HG03432 (cell line): ENCODE results near the gene KLK3.

ENCODE experiments used
- ATAC-seq: cut with Tn5 transposase; IDR thresholded peaks from one replicate; pipeline ENCODE4 v1.9.1; 2021; ENCODE audit warnings: mild to moderate bottlenecking, moderate library complexity; ENCODE audit not compliant: unreplicated experiment

Gene KLK3

GRCh38 chr19:50859849-50860248 lies 5.1 kb downstream of the KLK3 start:
- ATAC-seq = no peak

- ATAC-seq = no peak
These were observed 6.3 kb downstream of the KLK3 start for GRCh38 chr19:50861010-50861409.

GRCh38 chr19:50861496-50862286 lies 7.0 kb downstream of the KLK3 start:
- no peak for ATAC-seq

GRCh38 chr19:50869479-50869878 lies 14.8 kb downstream of the KLK3 start:
- no peak for ATAC-seq

- no peak for ATAC-seq
These were observed 15.8 kb downstream of the KLK3 start for GRCh38 chr19:50870417-50871089.

GRCh38 chr19:50873056-50873455 lies 18.3 kb downstream of the KLK3 start, which contains the start of gene KLK2:
TSS of gene KLK2 (plus strand) at chr19:50873439. CDS start at chr19:50873474, 35 bp downstream.
- no peak for ATAC-seq

GRCh38 chr19:50874211-50874610 lies 19.5 kb downstream of the KLK3 start:
- no peak for ATAC-seq

- ATAC-seq = no peak
These were observed 21.2 kb downstream of the KLK3 start for GRCh38 chr19:50875795-50876422.

GRCh38 chr19:50876456-50876855 lies 21.7 kb downstream of the KLK3 start:
- ATAC-seq = no peak

GRCh38 chr19:50877338-50877737 lies 22.6 kb downstream of the KLK3 start:
- ATAC-seq = no peak

- ATAC-seq = no peak
These were observed 24.1 kb downstream of the KLK3 start for GRCh38 chr19:50878851-50879250.

GRCh38 chr19:50880241-50880640 lies 25.5 kb downstream of the KLK3 start:
- no peak for ATAC-seq

- no peak for ATAC-seq
These were observed 27.5 kb downstream of the KLK3 start for GRCh38 chr19:50882188-50882587.

GRCh38 chr19:50889638-50890037 lies 34.9 kb downstream of the KLK3 start:
- ATAC-seq = no peak

- ATAC-seq = no peak
These were observed 35.9 kb downstream of the KLK3 start for GRCh38 chr19:50890422-50891252.

- no peak for ATAC-seq
These were observed 36.5 kb downstream of the KLK3 start for GRCh38 chr19:50891253-50891625.

GRCh38 chr19:50893047-50893736 lies 38.5 kb downstream of the KLK3 start:
- ATAC-seq = no peak

- no peak for ATAC-seq
These were observed 40.0 kb downstream of the KLK3 start for GRCh38 chr19:50894478-50895356.

GRCh38 chr19:50896089-50896590 lies 41.4 kb downstream of the KLK3 start:
- peak; percentile 1 for ATAC-seq
